ACC112 (cell line): ENCODE results near the gene KRT36.

Source experiments
- H2AFZ ChIP-seq: fragments of 200-600 bp; sonication (generic); one replicate; pipeline ENCODE4 v1.6.0; 2017; ENCODE audit warnings: antibody characterized with exemption, low read length; ENCODE audit not compliant: unreplicated experiment
- H3K27ac ChIP-seq: fragments of 200-600 bp; sonication (generic); 2 replicates; pipeline ENCODE4 v1.5.1; 2014; ENCODE audit warnings: low read depth, mild to moderate bottlenecking, antibody characterized with exemption, low read length, moderate library complexity
- H3K27me3 ChIP-seq: fragments of 200-600 bp; sonication (generic); 2 replicates; pipeline ENCODE4 v1.6.1; 2014; ENCODE audit warnings: mild to moderate bottlenecking, antibody characterized with exemption, low read length, moderate library complexity, mixed read lengths; ENCODE audit not compliant: insufficient read depth
- H3K36me3 ChIP-seq: fragments of 200-600 bp; sonication (generic); 2 replicates; pipeline ENCODE4 v1.6.1; 2016; ENCODE audit warnings: mild to moderate bottlenecking, antibody characterized with exemption, low read length, moderate library complexity, mixed read lengths; ENCODE audit not compliant: insufficient read depth
- H3K4me1 ChIP-seq: fragments of 200-600 bp; sonication (generic); one replicate; pipeline ENCODE4 v1.6.1; 2016; ENCODE audit warnings: low read length, mixed read lengths; ENCODE audit not compliant: insufficient read depth, unreplicated experiment, control insufficient read depth
- H3K4me3 ChIP-seq: fragments of 200-600 bp; sonication (generic); 2 replicates; pipeline ENCODE4 v1.5.1; 2014; ENCODE audit warnings: mild to moderate bottlenecking, low read depth, low read length
- H3K79me2 ChIP-seq: fragments of 200-600 bp; sonication (generic); one replicate; pipeline ENCODE4 v1.6.0; 2016; ENCODE audit warnings: low read length; ENCODE audit not compliant: control insufficient read depth, unreplicated experiment, insufficient read depth

The KRT36 gene

DNA sequence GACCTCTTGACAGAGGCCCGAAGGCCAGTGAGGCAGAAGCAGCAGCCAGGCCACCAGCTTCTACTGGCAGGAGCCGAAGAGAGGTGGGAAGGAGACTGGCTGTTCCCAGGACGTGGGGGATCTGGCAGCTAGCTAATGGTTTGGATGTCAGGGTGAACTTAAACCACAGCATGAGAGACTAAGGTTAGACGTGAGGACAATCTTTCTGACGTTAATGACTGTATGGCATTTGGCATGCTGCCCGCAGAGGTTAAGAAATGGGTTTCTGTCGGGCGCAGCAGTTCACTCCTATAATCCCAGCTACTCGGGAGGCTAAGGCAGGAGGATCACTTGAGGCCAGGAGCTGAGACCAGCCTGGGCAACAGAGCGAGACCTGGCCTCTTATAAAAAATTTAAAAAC lies 22.0 kb upstream of the KRT36 start:
- Histone ChIP-seq H3K4me1 (no peaks in the 10 kb centered on the region), H2AFZ (no peak overlapping the region), H3K79me2 (no peaks in the 10 kb centered on the region), H3K36me3 (no peaks in the 10 kb centered on the region), H3K27ac (no peak overlapping the region), H3K4me3 (no peak overlapping the region), H3K27me3 (no peaks in the 10 kb centered on the region)

DNA sequence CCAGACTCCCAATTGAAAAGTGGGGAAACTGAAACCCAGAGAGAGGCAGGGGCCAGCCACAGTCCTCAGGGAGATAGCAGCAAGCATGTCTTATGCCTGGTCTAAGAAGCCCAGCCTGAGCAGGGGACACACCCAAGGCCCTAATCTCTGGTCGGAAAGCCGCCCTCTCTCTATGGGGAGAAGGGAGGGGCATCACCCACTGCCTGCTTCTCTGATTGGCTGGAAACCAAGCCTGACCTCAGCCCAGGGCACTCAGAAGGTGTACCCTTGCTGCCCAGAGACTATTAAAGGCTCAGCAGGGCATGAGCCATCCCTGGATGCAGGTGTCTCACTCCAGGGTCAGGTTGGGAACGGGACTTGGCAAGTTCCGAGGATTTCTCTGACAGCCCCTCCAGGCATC lies 21.4 kb upstream of the KRT36 start:
- no peak overlapping the region for H3K4me3 ChIP-seq
- no peaks in the 10 kb centered on the region for H3K4me1 ChIP-seq
- H3K36me3 ChIP-seq, result no peaks in the 10 kb centered on the region
- H2AFZ ChIP-seq, result no peak overlapping the region
- H3K79me2 ChIP-seq, result no peaks in the 10 kb centered on the region
- H3K27me3 ChIP-seq, result no peaks in the 10 kb centered on the region
- H3K27ac ChIP-seq, result no peak overlapping the region

DNA sequence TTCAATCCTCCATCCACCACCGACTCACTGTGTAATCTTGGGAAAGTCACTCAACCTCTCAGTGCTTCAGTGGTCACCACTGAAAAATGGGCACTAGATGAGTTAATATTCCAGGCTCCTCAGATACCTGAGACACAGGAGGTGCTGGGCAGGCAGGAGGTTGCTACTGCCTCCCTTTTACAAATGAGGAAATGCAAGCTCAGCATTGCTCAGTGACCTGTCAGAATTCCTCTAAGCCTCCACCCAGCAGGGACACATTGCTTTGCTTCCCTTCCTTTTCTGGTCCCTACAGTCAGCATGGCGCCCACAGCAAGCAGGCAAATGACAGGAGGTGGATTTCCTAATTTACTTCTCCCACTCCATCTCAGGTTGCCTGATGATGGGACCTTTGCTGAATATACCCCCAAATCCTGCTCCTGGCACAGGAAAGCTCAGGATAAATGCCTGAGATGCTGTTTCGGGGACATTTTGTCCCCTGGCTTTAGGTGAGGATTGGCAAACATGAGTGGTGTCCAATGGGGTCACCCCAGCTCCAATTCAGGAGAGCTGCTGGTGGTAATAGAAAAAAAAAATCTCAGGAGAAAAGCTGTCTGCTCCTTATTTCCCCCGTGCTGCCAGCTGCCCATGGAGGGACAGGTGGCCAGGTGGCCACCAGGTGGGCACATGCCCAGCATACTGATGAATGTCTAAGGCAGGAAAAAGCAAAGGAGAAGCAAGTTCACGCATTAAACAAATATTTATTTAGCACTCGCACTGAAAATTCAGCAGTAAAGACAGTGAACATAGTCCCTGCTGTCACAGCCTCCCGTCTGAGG lies 20.7 kb upstream of the KRT36 start:
- Histone ChIP-seq H3K27ac (no peak overlapping the region), H3K4me1 (no peaks in the 10 kb centered on the region), H2AFZ (no peak overlapping the region)

DNA sequence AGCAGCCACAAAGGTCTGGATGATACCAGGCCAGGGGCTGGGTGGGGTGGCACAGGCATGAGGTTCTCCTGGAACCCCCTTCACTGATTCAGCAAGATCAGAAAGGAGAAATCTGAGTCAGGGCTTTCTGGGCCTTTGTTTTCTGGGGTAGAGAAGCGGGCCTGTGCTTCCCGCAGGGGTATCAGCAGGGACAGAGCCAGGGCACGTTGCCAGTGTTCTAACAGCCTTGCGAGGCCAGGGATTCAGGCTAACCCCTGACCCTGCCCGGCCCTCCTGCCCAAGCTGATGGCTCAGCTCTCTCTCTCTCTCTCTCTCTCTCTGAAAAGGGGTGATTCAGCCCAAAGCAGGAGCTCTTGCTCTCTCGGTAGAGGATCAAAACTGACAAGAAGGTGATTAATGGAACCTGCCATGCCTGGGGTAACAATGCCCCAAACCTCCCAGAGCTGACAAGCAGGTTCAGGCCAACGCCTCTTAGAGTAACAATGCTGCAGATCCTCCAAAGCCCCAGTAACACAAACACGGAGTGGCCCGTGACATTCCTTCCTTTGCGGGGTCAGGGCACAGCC lies 17.7 kb upstream of the KRT36 start:
- no peak overlapping the region for H2AFZ ChIP-seq

More for the DNA sequence above, 20.7 kb upstream of the KRT36 start:
- no peaks in the 10 kb centered on the region for H3K79me2 ChIP-seq
- H3K27me3 ChIP-seq, result no peaks in the 10 kb centered on the region
- H3K4me3 ChIP-seq, result no peak overlapping the region
- no peaks in the 10 kb centered on the region for H3K36me3 ChIP-seq

DNA sequence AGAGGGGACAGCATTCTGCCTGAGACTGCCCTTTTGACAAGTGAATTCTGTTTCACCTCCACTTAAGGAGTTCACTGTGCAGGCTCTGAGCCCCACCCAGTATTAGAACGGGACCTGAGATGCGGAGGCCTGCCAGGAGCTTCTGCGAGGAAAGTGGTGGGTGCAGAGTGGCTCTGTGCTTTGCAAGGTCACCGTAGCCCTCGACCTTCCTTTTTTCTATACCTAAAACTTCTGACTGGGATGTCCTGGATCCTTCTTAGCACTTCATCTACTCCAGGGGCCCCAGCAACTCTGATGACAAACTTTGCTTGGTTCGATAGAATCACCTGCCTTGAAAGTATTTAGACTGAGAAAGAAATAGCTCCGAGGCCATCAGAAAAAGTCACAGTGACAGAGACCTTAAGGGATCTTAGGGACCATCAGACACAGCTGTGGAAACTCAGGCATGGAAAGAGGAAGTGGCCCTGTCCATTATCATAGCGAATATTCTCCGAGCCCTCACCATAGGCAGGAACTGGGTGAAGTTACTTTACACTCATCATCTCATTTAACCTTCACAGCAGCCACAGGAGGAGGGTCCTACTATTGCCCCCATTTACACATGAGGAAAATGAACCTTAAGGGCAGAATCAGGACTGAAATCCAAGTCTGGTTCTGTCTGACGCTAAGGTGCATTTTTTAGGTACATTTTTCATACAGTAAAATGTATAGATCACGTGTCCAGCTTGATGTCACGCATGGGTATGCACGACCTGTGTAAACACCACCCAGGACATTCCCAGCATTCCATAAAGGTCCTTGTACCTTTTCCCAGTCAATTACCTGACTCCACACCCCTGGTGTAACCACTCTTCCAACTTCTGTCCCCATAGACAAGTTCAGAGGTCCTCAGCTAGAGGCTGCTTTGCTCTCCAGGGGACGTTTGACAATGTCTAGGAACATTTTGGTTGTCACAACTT lies 16.4 kb upstream of the KRT36 start:
- Histone ChIP-seq H3K27ac (no peak overlapping the region), H3K36me3 (no peaks in the 10 kb centered on the region), H3K4me3 (no peak overlapping the region), H3K27me3 (no peaks in the 10 kb centered on the region), H3K4me1 (no peaks in the 10 kb centered on the region), H3K79me2 (no peaks in the 10 kb centered on the region), H2AFZ (no peak overlapping the region)

More for the DNA sequence above, 17.7 kb upstream of the KRT36 start:
- Histone ChIP-seq H3K27me3 (no peaks in the 10 kb centered on the region), H3K36me3 (no peaks in the 10 kb centered on the region), H3K4me1 (no peaks in the 10 kb centered on the region), H3K4me3 (no peak overlapping the region), H3K27ac (no peak overlapping the region), H3K79me2 (no peaks in the 10 kb centered on the region)

DNA sequence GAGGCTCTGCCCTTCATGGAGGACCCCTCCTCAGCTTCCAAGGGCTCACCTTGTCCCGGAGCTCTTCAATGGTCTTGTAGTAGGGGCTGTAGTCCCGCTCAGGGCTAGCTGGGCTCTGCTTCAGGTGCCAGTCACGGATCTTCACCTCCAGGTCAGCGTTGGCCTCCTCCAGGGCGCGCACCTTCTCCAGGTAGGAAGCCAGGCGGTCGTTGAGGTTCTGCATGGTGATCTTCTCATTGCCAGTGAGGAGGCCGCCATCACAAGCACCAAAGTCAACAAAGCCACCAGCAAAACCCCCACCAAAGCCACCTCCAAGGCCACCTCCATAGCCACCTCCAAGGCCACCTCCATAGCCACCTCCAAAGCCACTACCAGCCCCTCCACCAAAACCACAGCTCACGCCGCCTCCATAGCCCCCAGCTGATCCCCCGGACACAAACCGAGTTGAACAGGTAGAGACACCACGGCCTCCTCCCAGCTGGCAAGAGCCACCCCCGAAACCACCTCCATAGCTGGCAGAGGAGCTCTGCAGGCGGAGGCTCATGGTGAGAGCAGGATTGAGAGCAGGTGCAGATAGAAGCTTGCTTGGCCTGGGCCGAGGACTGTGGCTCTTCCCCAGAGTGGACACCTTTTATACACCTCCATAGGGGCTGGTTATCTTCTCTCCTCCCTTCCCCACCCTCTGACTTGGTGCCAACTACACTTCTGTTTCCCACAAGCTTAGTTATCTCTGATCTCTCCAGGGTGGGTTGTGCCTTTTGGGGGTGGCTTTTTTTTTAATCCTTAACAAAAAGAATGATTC lies 15.5 kb upstream of the KRT36 start, which contains the start of gene KRT13:
KRT13 (minus strand) TSS at position 606 of the 802 bp plus-strand sequence; CDS start at position 544, 62 bp downstream.
- H3K36me3 ChIP-seq, result no peaks in the 10 kb centered on the region
- H3K4me3 ChIP-seq, result no peak within 1 kb of the TSS
- no peak within 1 kb of the TSS for H2AFZ ChIP-seq
- H3K27ac ChIP-seq, result no peak within 1 kb of the TSS
- H3K79me2 ChIP-seq, result no peaks in the 10 kb centered on the region
- H3K27me3 ChIP-seq, result no peaks in the 10 kb centered on the region
- peaks cover 5% of the 10 kb centered on the region for H3K4me1 ChIP-seq

DNA sequence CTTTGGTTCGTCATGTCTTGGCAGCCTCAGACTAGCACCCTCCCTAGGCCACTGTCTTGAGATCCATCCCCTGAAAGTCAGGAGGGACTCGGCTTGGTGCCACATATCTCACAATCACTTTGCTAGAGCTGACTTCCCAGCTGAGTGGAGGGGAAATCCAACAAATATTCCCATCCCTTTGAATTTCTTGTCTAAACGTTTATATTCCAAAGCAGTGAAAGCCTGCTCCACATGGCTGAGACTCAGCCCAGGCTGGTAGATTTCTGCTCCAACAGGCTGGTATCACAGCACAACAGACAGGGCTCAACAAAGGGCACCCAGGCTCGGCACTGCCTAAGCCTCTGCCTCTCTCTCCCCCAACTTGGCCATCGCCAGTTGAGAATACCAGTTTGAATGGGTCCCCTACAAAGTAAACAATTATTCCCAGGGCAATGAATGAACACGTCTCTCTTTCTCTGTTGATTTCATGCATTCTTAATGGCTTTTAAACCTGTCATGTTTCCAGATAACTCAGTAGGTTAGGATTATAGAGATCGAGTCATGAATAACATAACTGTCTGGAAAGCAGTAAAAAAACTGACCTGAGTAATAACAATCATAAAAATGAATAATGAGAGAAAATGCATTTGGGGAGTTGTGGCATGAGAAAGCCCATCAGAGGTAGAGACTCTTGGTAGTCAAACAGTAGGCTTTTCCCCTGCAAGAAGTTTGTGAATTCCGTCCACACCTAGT lies 14.7 kb upstream of the KRT36 start:
- no peak overlapping the region for H3K4me3 ChIP-seq
- no peak overlapping the region for H2AFZ ChIP-seq
- H3K36me3 ChIP-seq, result no peaks in the 10 kb centered on the region
- no peaks in the 10 kb centered on the region for H3K27me3 ChIP-seq
- H3K4me1 ChIP-seq, result peaks cover 13% of the 10 kb centered on the region
- H3K79me2 ChIP-seq, result no peaks in the 10 kb centered on the region
- H3K27ac ChIP-seq, result no peak overlapping the region

DNA sequence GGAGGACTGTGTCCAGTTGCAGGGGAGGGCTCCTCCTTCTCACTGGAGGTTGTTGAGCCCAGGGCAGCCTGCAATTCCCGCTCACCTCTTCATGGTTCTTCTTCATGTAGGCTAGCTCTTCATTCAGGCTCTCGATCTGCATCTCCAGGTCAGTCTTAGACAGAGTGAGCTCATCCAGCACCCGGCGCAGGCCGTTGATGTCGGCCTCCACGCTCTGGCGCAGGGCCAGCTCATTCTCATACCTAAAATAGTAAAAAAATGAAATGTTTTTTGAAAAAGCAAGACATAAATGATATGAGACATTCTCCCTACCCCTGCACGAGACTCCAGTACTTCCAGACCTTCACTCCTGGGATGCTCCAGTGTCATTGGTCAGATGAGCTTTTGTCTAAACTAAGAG lies 13.5 kb upstream of the KRT36 start:
- H3K79me2 ChIP-seq, result no peaks in the 10 kb centered on the region
- no peak overlapping the region for H3K27ac ChIP-seq

DNA sequence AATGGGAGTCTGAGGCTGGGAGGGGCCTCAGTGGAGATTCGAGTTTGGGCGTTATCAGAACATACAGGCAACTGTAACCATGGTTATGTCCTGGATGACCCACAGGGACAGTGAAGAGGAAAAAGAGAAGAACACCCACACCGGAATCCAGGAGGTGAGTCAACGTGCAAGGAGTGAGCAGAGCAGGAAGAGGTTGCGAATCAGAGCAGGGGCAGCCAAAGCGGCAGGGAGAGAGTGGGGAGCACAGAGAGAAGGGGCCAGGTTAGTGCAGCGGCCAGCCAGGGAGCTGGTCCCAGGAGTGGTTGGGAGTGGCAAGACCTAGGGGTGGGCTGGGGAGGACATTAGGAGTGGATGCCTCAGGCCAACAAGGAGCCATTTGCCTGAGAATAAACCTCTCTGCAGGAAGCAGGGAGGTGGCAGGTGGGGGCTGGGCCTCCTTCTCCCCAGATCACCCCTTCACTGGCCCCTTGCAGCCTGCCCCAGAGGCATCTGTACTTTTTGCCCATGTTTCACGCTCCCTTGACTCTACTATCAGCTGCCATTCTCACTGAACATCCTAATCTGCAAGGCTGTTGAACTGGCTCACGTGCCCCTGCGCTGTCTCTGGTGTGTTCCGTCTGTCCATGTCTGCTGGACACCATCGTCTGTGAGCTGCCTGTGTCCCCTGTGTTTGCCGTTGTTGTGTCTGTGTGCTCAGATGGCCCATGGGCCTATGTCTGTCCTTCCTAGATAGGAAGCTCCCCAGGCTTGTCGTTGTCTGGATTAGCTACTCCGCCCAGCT lies 10.6 kb upstream of the KRT36 start:
- Histone ChIP-seq H3K4me3 (no peak overlapping the region), H3K27ac (peak overlapping the region; percentile 31; the same call in 1 of the 2 replicates)

More for the DNA sequence above, 13.5 kb upstream of the KRT36 start:
- Histone ChIP-seq H2AFZ (no peak overlapping the region), H3K36me3 (no peaks in the 10 kb centered on the region), H3K27me3 (no peaks in the 10 kb centered on the region), H3K4me1 (peaks cover 13% of the 10 kb centered on the region), H3K4me3 (no peak overlapping the region)

More for the DNA sequence above, 10.6 kb upstream of the KRT36 start:
- H2AFZ ChIP-seq, result peak overlapping the region; percentile 29
- peaks cover 17% of the 10 kb centered on the region for H3K4me1 ChIP-seq
- no peaks in the 10 kb centered on the region for H3K79me2 ChIP-seq
- no peaks in the 10 kb centered on the region for H3K36me3 ChIP-seq
- H3K27me3 ChIP-seq, result no peaks in the 10 kb centered on the region
